ENCODE measurements around the gene MIA3. TPM values are rescaled to one million over a fixed set of nuclear protein-coding genes. Genes with fewer than 3 reads are reported as not detected.

MIA3 gene
- total and polyA plus RNA-seq, 4 donors: 20.7 to 69.3 (median 41.6) TPM

DNA sequence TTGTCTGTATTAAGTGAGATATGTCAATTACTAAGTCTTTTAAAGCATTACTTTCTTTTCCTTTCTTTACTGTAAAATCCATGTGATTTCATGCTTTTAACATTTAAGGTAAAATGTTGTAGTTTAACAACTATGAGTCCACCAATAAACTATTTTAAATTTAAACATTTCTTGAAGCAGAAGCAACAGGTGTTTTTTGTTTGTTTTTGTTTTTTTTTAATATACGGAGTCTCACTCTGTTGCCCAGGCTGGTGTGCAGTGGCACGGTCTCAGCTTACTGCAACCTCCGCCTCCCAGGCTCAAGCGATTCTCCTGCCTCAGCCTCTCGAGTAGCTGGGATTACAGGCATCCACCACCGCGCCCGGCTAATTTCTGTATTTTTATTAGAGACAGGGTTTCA, 78.8 kb downstream of the MIA3 start:
- TF ChIP-seq, protein P1, sequence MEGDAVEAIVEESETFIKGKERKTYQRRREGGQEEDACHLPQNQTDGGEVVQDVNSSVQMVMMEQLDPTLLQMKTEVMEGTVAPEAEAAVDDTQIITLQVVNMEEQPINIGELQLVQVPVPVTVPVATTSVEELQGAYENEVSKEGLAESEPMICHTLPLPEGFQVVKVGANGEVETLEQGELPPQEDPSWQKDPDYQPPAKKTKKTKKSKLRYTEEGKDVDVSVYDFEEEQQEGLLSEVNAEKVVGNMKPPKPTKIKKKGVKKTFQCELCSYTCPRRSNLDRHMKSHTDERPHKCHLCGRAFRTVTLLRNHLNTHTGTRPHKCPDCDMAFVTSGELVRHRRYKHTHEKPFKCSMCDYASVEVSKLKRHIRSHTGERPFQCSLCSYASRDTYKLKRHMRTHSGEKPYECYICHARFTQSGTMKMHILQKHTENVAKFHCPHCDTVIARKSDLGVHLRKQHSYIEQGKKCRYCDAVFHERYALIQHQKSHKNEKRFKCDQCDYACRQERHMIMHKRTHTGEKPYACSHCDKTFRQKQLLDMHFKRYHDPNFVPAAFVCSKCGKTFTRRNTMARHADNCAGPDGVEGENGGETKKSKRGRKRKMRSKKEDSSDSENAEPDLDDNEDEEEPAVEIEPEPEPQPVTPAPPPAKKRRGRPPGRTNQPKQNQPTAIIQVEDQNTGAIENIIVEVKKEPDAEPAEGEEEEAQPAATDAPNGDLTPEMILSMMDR (IDR thresholded peaks at IDR 0.05; ENCODE audit: control extremely low read depth, extremely low read depth): no peak
- H3K4me3 ChIP-seq: no peak overlapping the region
- no peak overlapping the region for H3K27ac ChIP-seq (ENCODE audit: low read depth in 1 of 2, low read length in 1 of 2)
- H3K36me3 ChIP-seq (ENCODE audit: control insufficient read depth in 4 of 4, insufficient read depth in 4 of 4, low read length in 4 of 4): peaks cover 0 to 5% (median 3%) of the 10 kb centered on the region in 4 donors
- H3K9ac ChIP-seq (ENCODE audit: insufficient read depth in 1 of 2, low read length in 2 of 2): no peak overlapping the region
- DNase-seq: no peak
- H3K4me1 ChIP-seq (ENCODE audit: control insufficient read depth in 5 of 5, insufficient read depth in 5 of 5, low read length in 5 of 5): peaks cover 0 to 3% (median 0%) of the 10 kb centered on the region in 5 donors
- WGBS, 2 donors: 97 to 98% methylated on average over 8 of the region's 8 CpGs
- H3K9me3 ChIP-seq (ENCODE audit: control insufficient read depth in 4 of 4, insufficient read depth in 3 of 4, low read length in 3 of 4): no peaks in the 10 kb centered on the region
- no peaks in the 10 kb centered on the region for H3K27me3 ChIP-seq (ENCODE audit: control insufficient read depth in 3 of 3, insufficient read depth in 3 of 3, low read length in 2 of 3)
- no peak for ATAC-seq (ENCODE audit: insufficient read depth, low FRiP score)

DNA sequence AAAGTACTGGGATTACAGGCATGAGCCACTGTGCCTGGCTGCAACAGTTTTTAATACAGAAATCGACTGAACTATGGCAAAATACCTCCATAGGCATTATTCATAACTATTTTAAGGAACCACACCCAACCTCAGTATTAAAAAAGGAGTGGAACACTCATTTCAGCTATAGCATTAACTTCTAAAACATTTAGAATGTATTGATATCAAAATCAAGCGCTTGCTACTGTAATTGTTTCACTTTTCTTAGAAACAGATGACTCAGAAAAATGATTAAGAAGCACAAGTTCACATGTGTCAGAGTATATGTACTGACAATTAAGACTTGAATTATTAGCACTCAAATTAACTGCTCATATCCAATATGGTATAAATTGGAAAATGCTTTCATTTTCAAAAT, 79.3 kb downstream of the MIA3 start:
- ATAC-seq (ENCODE audit: insufficient read depth, low FRiP score): no peak
- H3K9me3 ChIP-seq (ENCODE audit: control insufficient read depth in 4 of 4, insufficient read depth in 3 of 4, low read length in 3 of 4): no peaks in the 10 kb centered on the region
- H3K27me3 ChIP-seq (ENCODE audit: control insufficient read depth in 3 of 3, insufficient read depth in 3 of 3, low read length in 2 of 3): no peaks in the 10 kb centered on the region
- no peak overlapping the region for H3K4me3 ChIP-seq
- WGBS, 2 donors: 97 to 98% methylated on average over 2 of the region's 2 CpGs
- H3K4me1 ChIP-seq (ENCODE audit: control insufficient read depth in 5 of 5, insufficient read depth in 5 of 5, low read length in 5 of 5): peaks cover 0 to 3% (median 0%) of the 10 kb centered on the region in 5 donors
- TF ChIP-seq, protein P1 (IDR thresholded peaks at IDR 0.05; ENCODE audit: control extremely low read depth, extremely low read depth): no peak
- no peak overlapping the region for H3K27ac ChIP-seq (ENCODE audit: low read depth in 1 of 2, low read length in 1 of 2)
- no peak for DNase-seq
- no peak overlapping the region for H3K9ac ChIP-seq (ENCODE audit: insufficient read depth in 1 of 2, low read length in 2 of 2)
- peaks cover 0 to 5% (median 2%) of the 10 kb centered on the region in 4 donors for H3K36me3 ChIP-seq (ENCODE audit: control insufficient read depth in 4 of 4, insufficient read depth in 4 of 4, low read length in 4 of 4)

DNA sequence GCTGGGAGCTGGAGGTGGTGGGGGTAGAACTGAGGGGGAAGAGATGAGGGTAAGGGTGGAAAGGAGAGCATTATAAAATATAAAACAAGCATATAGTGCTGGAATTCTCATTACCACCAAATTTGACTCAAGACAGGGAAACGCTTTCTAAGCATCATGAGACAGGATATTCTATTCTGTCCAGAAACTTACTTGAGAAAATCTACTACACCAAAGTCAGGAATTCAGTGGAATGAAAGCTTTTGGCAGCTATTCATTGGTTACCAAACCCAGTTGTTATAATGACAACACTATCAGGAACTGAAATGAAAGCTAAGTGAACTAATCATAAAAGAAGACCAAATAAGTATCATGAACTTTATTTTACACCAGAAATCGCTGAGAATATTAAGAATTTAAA, 79.9 kb downstream of the MIA3 start:
- TF ChIP-seq, protein P1 (IDR thresholded peaks at IDR 0.05; ENCODE audit: control extremely low read depth, extremely low read depth): no peak
- ATAC-seq (ENCODE audit: insufficient read depth, low FRiP score): no peak
- Histone ChIP-seq H3K4me3 (no peak overlapping the region), H3K9ac (ENCODE audit: insufficient read depth in 1 of 2, low read length in 2 of 2) (no peak overlapping the region), H3K27me3 (ENCODE audit: control insufficient read depth in 3 of 3, insufficient read depth in 3 of 3, low read length in 2 of 3) (no peaks in the 10 kb centered on the region), H3K9me3 (ENCODE audit: control insufficient read depth in 4 of 4, insufficient read depth in 3 of 4, low read length in 3 of 4) (no peaks in the 10 kb centered on the region), H3K36me3 (ENCODE audit: control insufficient read depth in 4 of 4, insufficient read depth in 4 of 4, low read length in 4 of 4) (peaks cover 0 to 9% (median 3%) of the 10 kb centered on the region in 4 donors), H3K27ac (ENCODE audit: low read depth in 1 of 2, low read length in 1 of 2) (no peak overlapping the region), H3K4me1 (ENCODE audit: control insufficient read depth in 5 of 5, insufficient read depth in 5 of 5, low read length in 5 of 5) (peaks cover 0 to 3% (median 0%) of the 10 kb centered on the region in 5 donors)
- WGBS, 2 donors: 89 to 91% methylated on average over 2 of the region's 2 CpGs
- peak in 2 of 3 donors; percentile 41 to 58 for DNase-seq

DNA sequence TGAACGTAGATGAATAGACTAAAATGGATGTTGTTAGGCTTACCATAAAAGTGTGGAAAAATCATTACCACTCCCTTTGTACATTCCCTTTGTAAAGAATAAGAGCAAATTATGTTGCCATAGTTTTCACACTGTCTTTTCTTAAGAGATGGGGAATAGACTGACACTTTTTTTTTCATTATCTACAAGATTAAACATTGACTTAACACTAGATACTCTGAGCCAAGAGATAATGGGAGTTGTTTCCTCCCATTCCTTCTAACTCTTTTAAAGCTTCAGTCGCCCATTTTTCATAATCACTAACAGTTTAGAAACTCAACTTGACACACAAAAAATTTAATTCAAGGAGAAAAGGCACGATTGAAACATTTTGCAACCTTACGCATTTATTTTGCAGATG, 84.3 kb downstream of the MIA3 start:
- H3K27ac ChIP-seq (ENCODE audit: low read depth in 1 of 2, low read length in 1 of 2): no peak overlapping the region
- peaks cover 0 to 9% (median 2%) of the 10 kb centered on the region in 4 donors for H3K36me3 ChIP-seq (ENCODE audit: control insufficient read depth in 4 of 4, insufficient read depth in 4 of 4, low read length in 4 of 4)
- H3K4me1 ChIP-seq (ENCODE audit: control insufficient read depth in 5 of 5, insufficient read depth in 5 of 5, low read length in 5 of 5): peaks cover 0 to 3% (median 0%) of the 10 kb centered on the region in 5 donors
- H3K27me3 ChIP-seq (ENCODE audit: control insufficient read depth in 3 of 3, insufficient read depth in 3 of 3, low read length in 2 of 3): no peaks in the 10 kb centered on the region
- no peak overlapping the region for H3K4me3 ChIP-seq
- H3K9ac ChIP-seq (ENCODE audit: insufficient read depth in 1 of 2, low read length in 2 of 2): no peak overlapping the region
- WGBS, 2 donors: 71 to 79% methylated on average over 4 of the region's 4 CpGs
- ATAC-seq (ENCODE audit: insufficient read depth, low FRiP score) (no peak), DNase-seq (no peak)
- TF ChIP-seq, protein P1 (IDR thresholded peaks at IDR 0.05; ENCODE audit: control extremely low read depth, extremely low read depth): no peak
- H3K9me3 ChIP-seq (ENCODE audit: control insufficient read depth in 4 of 4, insufficient read depth in 3 of 4, low read length in 3 of 4): no peaks in the 10 kb centered on the region
